Body of pancreas (tissue), 4 donors: ENCODE results near the gene HTR3A.

ENCODE experiments used
- CTCF ChIP-seq, 7 experiments: fragments of 450-650 bp in 4 of 7; fragments of 200-600 bp in 3 of 7; sonication (generic) in 3 of 7; IDR thresholded peaks; one replicate each; pipeline ENCODE4 v1.5.1; 2016 to 2019; ENCODE audit warnings: antibody characterized with exemption in 7 of 7
- POLR2A ChIP-seq, 3 donors: fragments of 450-650 bp; IDR thresholded peaks; one replicate each; pipeline ENCODE4 v1.6.1; 2016; ENCODE audit warnings: antibody characterized with exemption in 3 of 3, mild to moderate bottlenecking in 2 of 3

DNA sequence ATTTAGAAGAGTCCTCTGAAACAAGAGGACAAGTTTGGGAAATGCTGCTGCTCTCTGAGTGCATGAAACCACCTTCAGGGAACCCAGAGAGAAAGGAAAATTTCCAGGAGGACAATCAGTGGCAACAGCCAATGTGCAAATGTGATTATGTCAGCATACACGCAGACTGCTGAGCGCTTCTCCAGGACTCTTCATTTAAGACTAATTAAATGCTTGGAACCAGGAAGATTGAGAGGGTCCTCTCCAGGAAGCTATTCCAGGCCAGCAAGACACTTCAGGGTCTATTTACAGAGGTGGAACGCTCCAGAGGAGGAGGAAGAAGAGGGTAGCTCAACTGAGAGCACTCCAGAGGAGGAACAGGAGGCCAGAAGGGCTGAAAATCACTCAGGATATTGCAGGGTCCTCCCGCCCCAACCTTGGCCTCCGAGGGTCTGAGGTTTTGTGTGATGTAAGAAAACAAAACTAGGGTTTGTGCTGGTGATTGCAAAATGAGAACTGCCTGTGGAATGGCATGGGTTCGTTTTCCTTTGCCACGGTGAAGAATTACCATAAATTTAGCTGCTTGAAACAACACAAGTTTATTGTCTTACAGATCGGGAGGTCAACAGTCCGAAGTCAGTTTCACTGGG, 14.1 kb upstream of the HTR3A start:
- no peak for TF ChIP-seq CTCF (IDR thresholded peaks at IDR 0.05)
- TF ChIP-seq POLR2A (IDR thresholded peaks at IDR 0.05): no peak
